DMS114 treated with DMSO at 0.1 percent for 48 hours (cell line): ENCODE data around the gene GBA3.

ENCODE experiments used
- DNase-seq: peaks from one replicate; lab custom pipeline; 2025; ENCODE audit not compliant: unreplicated experiment; lab: John Stamatoyannopoulos, UW

Gene GBA3

GRCh38 chr4:22695029-22695428 is 2.3 kb downstream of the GBA3 start:
- no peak for DNase-seq

- DNase-seq, result no peak
Measured at GRCh38 chr4:22695917-22696316, 3.2 kb downstream of the GBA3 start.

- DNase-seq, result no peak
Measured at GRCh38 chr4:22703912-22704311, 11.2 kb downstream of the GBA3 start.

GRCh38 chr4:22707390-22707789 is 14.7 kb downstream of the GBA3 start:
- no peak for DNase-seq

GRCh38 chr4:22708961-22709360 is 16.2 kb downstream of the GBA3 start:
- DNase-seq, result no peak

GRCh38 chr4:22712105-22712504 is 19.4 kb downstream of the GBA3 start:
- no peak for DNase-seq

- no peak for DNase-seq
Measured at GRCh38 chr4:22712529-22712928, 19.8 kb downstream of the GBA3 start.

- DNase-seq, result no peak
Measured at GRCh38 chr4:22713841-22714240, 21.1 kb downstream of the GBA3 start.

GRCh38 chr4:22719218-22719617 is 26.5 kb downstream of the GBA3 start:
- no peak for DNase-seq

GRCh38 chr4:22720091-22720490 is 27.4 kb downstream of the GBA3 start:
- DNase-seq, result no peak

- no peak for DNase-seq
Measured at GRCh38 chr4:22721204-22721603, 28.5 kb downstream of the GBA3 start.

- no peak for DNase-seq
Measured at GRCh38 chr4:22730021-22730420, 37.3 kb downstream of the GBA3 start.

GRCh38 chr4:22733816-22734215 is 41.1 kb downstream of the GBA3 start:
- no peak for DNase-seq

- DNase-seq, result no peak
Measured at GRCh38 chr4:22736912-22737311, 44.2 kb downstream of the GBA3 start.

GRCh38 chr4:22739968-22740367 is 47.2 kb downstream of the GBA3 start:
- no peak for DNase-seq

- no peak for DNase-seq
Measured at GRCh38 chr4:22741744-22742143, 49.0 kb downstream of the GBA3 start.

- DNase-seq, result no peak
Measured at GRCh38 chr4:22743290-22743689, 50.6 kb downstream of the GBA3 start.

- no peak for DNase-seq
Measured at GRCh38 chr4:22744478-22745062, 51.8 kb downstream of the GBA3 start.

GRCh38 chr4:22745234-22745633 is 52.5 kb downstream of the GBA3 start:
- no peak for DNase-seq

- DNase-seq, result no peak
Measured at GRCh38 chr4:22754116-22754515, 61.4 kb downstream of the GBA3 start.

GRCh38 chr4:22762548-22762947 is 69.8 kb downstream of the GBA3 start:
- DNase-seq, result no peak

GRCh38 chr4:22764183-22764582 is 71.4 kb downstream of the GBA3 start:
- no peak for DNase-seq

- DNase-seq, result no peak
Measured at GRCh38 chr4:22766068-22766467, 73.3 kb downstream of the GBA3 start.
